GM19397 (cell line): ENCODE results near the gene BNIPL.
A peak's percentile ranks its signal among the peaks of the same experiment; 100 is the strongest.

Experiments
- ATAC-seq: cut with Tn5 transposase; IDR thresholded peaks from one replicate; pipeline ENCODE4 v1.9.1; 2021; ENCODE audit warnings: mild to moderate bottlenecking, moderate library complexity; ENCODE audit not compliant: unreplicated experiment

The BNIPL gene

GRCh38 chr1:151036356-151036755 is at the start of gene BNIPL:
Gene BNIPL, plus strand, starts transcription at chr1:151036586. Its CDS starts 140 bp downstream, at chr1:151036726.
- no peak for ATAC-seq

GRCh38 chr1:150987924-150988323 is 48.5 kb upstream of the BNIPL start:
- ATAC-seq: no peak

GRCh38 chr1:150992626-150993025 is 43.8 kb upstream of the BNIPL start:
- no peak for ATAC-seq

- ATAC-seq: no peak
Measured at GRCh38 chr1:150994248-150994647, 42.1 kb upstream of the BNIPL start.

- ATAC-seq: no peak
Measured at GRCh38 chr1:150995460-150995859, 40.9 kb upstream of the BNIPL start.

- no peak for ATAC-seq
Measured at GRCh38 chr1:150995896-150996295, 40.5 kb upstream of the BNIPL start.

- no peak for ATAC-seq
Measured at GRCh38 chr1:150997126-150997872, 39.1 kb upstream of the BNIPL start.

- ATAC-seq: no peak
Measured at GRCh38 chr1:150997949-150998348, 38.4 kb upstream of the BNIPL start.

- ATAC-seq: no peak
Measured at GRCh38 chr1:150999051-150999674, 37.2 kb upstream of the BNIPL start.

- no peak for ATAC-seq
Measured at GRCh38 chr1:150999926-151000325, 36.5 kb upstream of the BNIPL start.

- ATAC-seq: no peak
Measured at GRCh38 chr1:151000408-151000807, 36.0 kb upstream of the BNIPL start.

GRCh38 chr1:151001602-151002001 is 34.8 kb upstream of the BNIPL start:
- no peak for ATAC-seq

GRCh38 chr1:151002051-151002450 is 34.3 kb upstream of the BNIPL start:
- ATAC-seq: no peak

GRCh38 chr1:151002611-151003010 is 33.8 kb upstream of the BNIPL start:
- ATAC-seq: no peak

- no peak for ATAC-seq
Measured at GRCh38 chr1:151003180-151003579, 33.2 kb upstream of the BNIPL start.

- ATAC-seq: no peak
Measured at GRCh38 chr1:151005729-151006319, 30.6 kb upstream of the BNIPL start.

- no peak for ATAC-seq
Measured at GRCh38 chr1:151006327-151007052, 29.9 kb upstream of the BNIPL start, which contains the start of gene MINDY1. Gene MINDY1, minus strand, starts transcription at chr1:151006902. Its CDS starts 4,285 bp downstream, at chr1:151002617.

- ATAC-seq: no peak
Measured at GRCh38 chr1:151007853-151008243, 28.5 kb upstream of the BNIPL start.

GRCh38 chr1:151008244-151009205 is 27.9 kb upstream of the BNIPL start, which contains the start of gene PRUNE1:
Gene PRUNE1, plus strand, starts transcription at chr1:151008449. Its CDS starts 184 bp downstream, at chr1:151008633.
- ATAC-seq: peak; percentile 84

- no peak for ATAC-seq
Measured at GRCh38 chr1:151009206-151009587, 27.2 kb upstream of the BNIPL start.
